Cardiac fibroblast (primary cell): ENCODE results near the gene GABRG3.

Experiments used
- DNase-seq, 2 donors: peaks; one replicate each; pipeline versions ENCODE4 v3.0.0 to v3.0.0-alpha.2; 2010; ENCODE audit warnings: low read depth in 2 of 2
- H3K4me3 ChIP-seq, 2 donors: replicated peaks in 1 of 2; 1 replicate in 1 of 2; 2 replicates in 1 of 2; pipeline ENCODE4 v1.5.1; 2011; ENCODE audit warnings: low read depth in 2 of 2, low read length in 2 of 2, mild to moderate bottlenecking in 2 of 2, moderate library complexity in 1 of 2
- CTCF ChIP-seq: IDR thresholded peaks from one replicate; pipeline ENCODE4 v1.5.1; 2011; ENCODE audit warnings: low read depth, mild to moderate bottlenecking, low read length, inconsistent platforms

Gene GABRG3

GRCh38 chr15:27167738-27168137 lies 196.8 kb downstream of the GABRG3 start:
- TF ChIP-seq CTCF: no peak
- no peak overlapping the region for H3K4me3 ChIP-seq
- no peak for DNase-seq

- TF ChIP-seq CTCF: no peak
- no peak for DNase-seq
- H3K4me3 ChIP-seq: no peak overlapping the region
These were observed 199.9 kb downstream of the GABRG3 start for GRCh38 chr15:27170851-27171250.

GRCh38 chr15:27172821-27173220 lies 201.8 kb downstream of the GABRG3 start:
- no peak overlapping the region for H3K4me3 ChIP-seq
- TF ChIP-seq CTCF: no peak
- no peak for DNase-seq

GRCh38 chr15:27175472-27176153 lies 204.6 kb downstream of the GABRG3 start:
- H3K4me3 ChIP-seq: no peak overlapping the region
- DNase-seq: no peak
- no peak for TF ChIP-seq CTCF

GRCh38 chr15:27176785-27177406 lies 205.9 kb downstream of the GABRG3 start:
- no peak for TF ChIP-seq CTCF
- no peak overlapping the region for H3K4me3 ChIP-seq
- no peak for DNase-seq

GRCh38 chr15:27179789-27180188 lies 208.8 kb downstream of the GABRG3 start:
- no peak for TF ChIP-seq CTCF
- DNase-seq: no peak
- H3K4me3 ChIP-seq: no peak overlapping the region
